ENCODE data around the gene NAPB. TPM values are rescaled to one million over a fixed set of nuclear protein-coding genes. Genes with fewer than 3 reads are reported as not detected.

Gene NAPB
- polyA plus RNA-seq, 1 experiment, result 3.8 TPM

GRCh38 chr20:23340524-23340923, 80.8 kb downstream of the NAPB start:
- ChIA-PET POLR2A (no interaction called here), CTCF (interaction anchor here (0.7 to 8.4 kb wide), 19 partner anchors 9 to 1006 kb away, joined by 3 to 91 read pairs (median 4); partner anchors contain the start of genes NAPB and NXT1)
- TF ChIP-seq, protein P1, sequence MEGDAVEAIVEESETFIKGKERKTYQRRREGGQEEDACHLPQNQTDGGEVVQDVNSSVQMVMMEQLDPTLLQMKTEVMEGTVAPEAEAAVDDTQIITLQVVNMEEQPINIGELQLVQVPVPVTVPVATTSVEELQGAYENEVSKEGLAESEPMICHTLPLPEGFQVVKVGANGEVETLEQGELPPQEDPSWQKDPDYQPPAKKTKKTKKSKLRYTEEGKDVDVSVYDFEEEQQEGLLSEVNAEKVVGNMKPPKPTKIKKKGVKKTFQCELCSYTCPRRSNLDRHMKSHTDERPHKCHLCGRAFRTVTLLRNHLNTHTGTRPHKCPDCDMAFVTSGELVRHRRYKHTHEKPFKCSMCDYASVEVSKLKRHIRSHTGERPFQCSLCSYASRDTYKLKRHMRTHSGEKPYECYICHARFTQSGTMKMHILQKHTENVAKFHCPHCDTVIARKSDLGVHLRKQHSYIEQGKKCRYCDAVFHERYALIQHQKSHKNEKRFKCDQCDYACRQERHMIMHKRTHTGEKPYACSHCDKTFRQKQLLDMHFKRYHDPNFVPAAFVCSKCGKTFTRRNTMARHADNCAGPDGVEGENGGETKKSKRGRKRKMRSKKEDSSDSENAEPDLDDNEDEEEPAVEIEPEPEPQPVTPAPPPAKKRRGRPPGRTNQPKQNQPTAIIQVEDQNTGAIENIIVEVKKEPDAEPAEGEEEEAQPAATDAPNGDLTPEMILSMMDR (IDR thresholded peaks at IDR 0.05; ENCODE audit: insufficient read depth, low read depth, low read length), result peak; percentile 57
- peaks cover 2% of the 10 kb centered on the region; the same call in 1 of the 2 replicates for H3K27me3 ChIP-seq (ENCODE audit: control insufficient read depth, insufficient read depth, low read length)
- no peak for DNase-seq (ENCODE audit: low read depth)
- H3K36me3 ChIP-seq (ENCODE audit: control insufficient read depth, insufficient read depth, low read length), result no peaks in the 10 kb centered on the region
- H3K4me3 ChIP-seq (ENCODE audit: low read depth, low read length), result no peak overlapping the region

DNA sequence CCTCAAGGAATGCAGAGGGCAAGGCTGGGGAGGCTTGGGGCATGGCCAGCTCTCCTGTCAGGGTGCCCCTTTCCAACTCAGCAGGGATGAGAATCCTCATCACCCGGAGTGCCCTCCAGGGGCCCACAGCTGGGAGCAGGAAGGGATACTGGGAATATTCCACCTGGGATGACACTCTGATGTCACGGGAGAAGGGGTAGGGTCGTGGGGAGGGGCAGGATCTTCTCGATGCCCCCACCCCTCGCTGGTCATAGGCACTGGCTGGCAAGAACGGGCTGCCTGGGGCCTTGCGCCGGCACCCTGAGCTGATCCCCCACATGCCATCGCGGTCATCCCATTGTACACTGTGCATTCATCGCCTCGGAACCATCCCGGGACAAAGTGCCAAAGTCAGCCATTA, 81.3 kb downstream of the NAPB start:
- ChIA-PET CTCF (interaction anchor here (0.7 to 8.4 kb wide), 12 partner anchors 10 to 1005 kb away, joined by 3 to 91 read pairs (median 4); partner anchors contain the start of gene NXT1), POLR2A (no interaction called here)
- H3K4me3 ChIP-seq (ENCODE audit: low read depth, low read length), result no peak overlapping the region
- TF ChIP-seq, protein P1 (IDR thresholded peaks at IDR 0.05; ENCODE audit: insufficient read depth, low read depth, low read length), result no peak
- peaks cover 2% of the 10 kb centered on the region; the same call in 1 of the 2 replicates for H3K27me3 ChIP-seq (ENCODE audit: control insufficient read depth, insufficient read depth, low read length)
- no peaks in the 10 kb centered on the region for H3K36me3 ChIP-seq (ENCODE audit: control insufficient read depth, insufficient read depth, low read length)
- DNase-seq (ENCODE audit: low read depth), result no peak

DNA sequence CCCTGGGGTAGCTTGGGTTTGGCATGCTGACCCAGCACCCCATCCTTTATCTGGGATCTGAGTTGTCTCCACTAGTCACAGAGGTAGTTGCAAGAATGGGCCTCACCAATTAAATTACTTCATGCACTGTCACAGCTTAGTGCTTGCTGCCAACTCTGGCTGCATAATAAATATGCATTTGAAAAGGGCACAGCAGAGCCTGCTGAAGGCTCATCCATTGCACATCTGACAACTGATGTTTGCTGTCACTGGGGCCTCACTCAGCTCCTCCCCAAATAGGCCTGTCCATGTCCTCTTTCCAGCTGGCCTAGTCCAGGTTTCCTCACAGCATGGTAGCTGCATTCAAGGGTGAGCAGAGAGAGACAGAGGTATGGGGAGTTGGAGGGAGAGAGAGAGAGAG, 84.0 kb downstream of the NAPB start:
- TF ChIP-seq, protein P1 (IDR thresholded peaks at IDR 0.05; ENCODE audit: insufficient read depth, low read depth, low read length), result no peak
- DNase-seq (ENCODE audit: low read depth), result no peak

DNA sequence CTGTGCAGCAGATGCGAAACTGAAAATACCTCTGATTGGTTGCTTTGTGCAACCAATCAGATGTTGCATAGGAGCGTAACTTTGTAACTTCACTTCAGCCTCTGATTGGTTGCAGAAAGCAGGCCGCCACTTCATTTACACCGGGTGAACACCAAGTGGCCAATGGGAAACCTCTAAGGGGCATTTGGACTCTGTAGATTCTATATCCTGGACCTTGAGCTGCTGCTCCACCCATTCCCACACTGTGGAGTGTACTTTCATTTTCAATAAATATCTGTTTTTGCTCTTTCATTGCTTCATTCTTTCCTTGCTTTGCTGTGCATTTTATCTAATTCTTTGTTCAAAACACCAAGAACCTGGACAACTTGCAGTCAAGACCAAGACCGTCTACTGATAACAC, 84.8 kb downstream of the NAPB start:
- TF ChIP-seq, protein P1 (IDR thresholded peaks at IDR 0.05; ENCODE audit: insufficient read depth, low read depth, low read length), result no peak
- POLR2A ChIA-PET, result no interaction called here
- Histone ChIP-seq H3K27me3 (ENCODE audit: control insufficient read depth, insufficient read depth, low read length) (0 out of 2 replicates have a peak, but pooled peaks cover 2% of the 10 kb centered on the region), H3K36me3 (ENCODE audit: control insufficient read depth, insufficient read depth, low read length) (no peaks in the 10 kb centered on the region), H3K4me3 (ENCODE audit: low read depth, low read length) (no peak overlapping the region)
- CTCF ChIA-PET, result interaction anchor here (8.4 kb wide), 1 partner anchor 644 kb away, joined by 91 read pairs; no protein-coding TSS in a partner anchor
- no peak for DNase-seq (ENCODE audit: low read depth)

More for the DNA sequence above, 84.0 kb downstream of the NAPB start:
- CTCF ChIA-PET, result interaction anchor here (8.4 kb wide), 1 partner anchor 644 kb away, joined by 91 read pairs; no protein-coding TSS in a partner anchor
- POLR2A ChIA-PET, result no interaction called here
- no peak overlapping the region for H3K4me3 ChIP-seq (ENCODE audit: low read depth, low read length)
- no peaks in the 10 kb centered on the region for H3K36me3 ChIP-seq (ENCODE audit: control insufficient read depth, insufficient read depth, low read length)
- H3K27me3 ChIP-seq (ENCODE audit: control insufficient read depth, insufficient read depth, low read length), result 0 out of 2 replicates have a peak, but pooled peaks cover 2% of the 10 kb centered on the region

DNA sequence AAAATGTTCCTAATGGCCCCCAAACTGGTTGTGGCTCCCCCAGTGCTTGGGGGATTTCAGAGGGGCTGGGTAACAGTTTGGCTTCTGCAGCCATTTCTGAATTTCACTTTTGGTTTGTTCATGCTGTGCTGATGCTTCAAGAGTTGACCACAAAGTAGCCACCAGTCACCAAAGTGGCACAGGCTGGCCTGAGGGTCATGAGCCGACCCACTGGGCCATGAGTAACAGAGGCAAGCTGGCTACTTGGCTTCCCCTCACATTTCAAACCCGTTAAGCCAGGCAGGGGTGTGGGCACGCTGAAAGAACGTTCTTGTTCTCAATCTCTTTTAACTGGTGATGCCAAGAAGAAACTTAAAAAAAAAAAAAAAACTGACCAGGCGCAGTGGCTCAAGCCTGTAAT, 85.8 kb downstream of the NAPB start:
- Histone ChIP-seq H3K36me3 (ENCODE audit: control insufficient read depth, insufficient read depth, low read length) (no peaks in the 10 kb centered on the region), H3K4me3 (ENCODE audit: low read depth, low read length) (no peak overlapping the region), H3K27me3 (ENCODE audit: control insufficient read depth, insufficient read depth, low read length) (no peaks in the 10 kb centered on the region)
- CTCF ChIA-PET, result no interaction called here
- DNase-seq (ENCODE audit: low read depth), result no peak
- POLR2A ChIA-PET, result no interaction called here
- TF ChIP-seq, protein P1 (IDR thresholded peaks at IDR 0.05; ENCODE audit: insufficient read depth, low read depth, low read length), result no peak

Measured in BJ (cell line).